H1 (cell line): ENCODE data around the gene RAPGEF6. TPM values are rescaled to one million over a fixed set of nuclear protein-coding genes. Genes with fewer than 3 reads are reported as not detected.

Experiments used
- CTCF ChIA-PET: fragments of 300-600 bp; sonication (Branson Sonifier 250); formaldehyde crosslinking; loops from one replicate; lab custom pipeline; 2021; ENCODE audit not compliant: partially characterized antibody; lab: Charles Lee
- POLR2A ChIA-PET: fragments of 300-600 bp; sonication (Branson Sonifier 250); formaldehyde crosslinking; loops from one replicate; lab custom pipeline; 2021; ENCODE audit warnings: inconsistent platforms; ENCODE audit not compliant: partially characterized antibody; lab: Charles Lee
- DNase-seq, 2 experiments: peaks; one replicate each; pipeline versions ENCODE4 v3.0.0 to v3.0.0-alpha.2; 2010 to 2022; ENCODE audit warnings: low spot score in 2 of 2, low read depth in 1 of 2, mixed read lengths in 1 of 2
- FAIRE-seq: peaks from 2 replicates; lab custom pipeline; 2011; peaks lifted over from hg19 to GRCh38; lab: Jason Lieb, UNC
- H2AFZ ChIP-seq: 2 replicates; pipeline ENCODE4 v1.8.1; 2012; ENCODE audit warnings: low read length, inconsistent platforms
- H2AK5ac ChIP-seq: 2 replicates; pipeline ENCODE4 v1.6.1; 2013; ENCODE audit warnings: low read depth, low read length
- H2BK120ac ChIP-seq: replicated peaks from 2 replicates; pipeline ENCODE3; 2013; ENCODE audit warnings: low read depth, low read length, inconsistent platforms
- H2BK12ac ChIP-seq: 2 replicates; pipeline ENCODE4 v1.6.1; 2013; ENCODE audit warnings: low read depth, low read length
- H2BK15ac ChIP-seq: 2 replicates; pipeline ENCODE4 v1.6.1; 2013; ENCODE audit warnings: low read length
- H2BK20ac ChIP-seq: 2 replicates; pipeline ENCODE4 v1.6.1; 2013; ENCODE audit warnings: low read length
- H2BK5ac ChIP-seq: 2 replicates; pipeline ENCODE4 v1.6.1; 2013; ENCODE audit warnings: low read depth, low read length
- H3K14ac ChIP-seq: 2 replicates; pipeline ENCODE4 v1.6.1; 2013; ENCODE audit warnings: inconsistent platforms; ENCODE audit not compliant: insufficient read length
- H3K18ac ChIP-seq: 2 replicates; pipeline ENCODE4 v1.6.1; 2013; ENCODE audit warnings: low read length; ENCODE audit errors: extremely low read depth
- H3K23ac ChIP-seq: 2 replicates; pipeline ENCODE4 v1.6.1; 2013; ENCODE audit warnings: inconsistent platforms; ENCODE audit not compliant: insufficient read length
- H3K23me2 ChIP-seq: 2 replicates; pipeline ENCODE4 v1.6.1; 2013; ENCODE audit warnings: low read depth, low read length
- H3K27ac ChIP-seq: 2 replicates; pipeline ENCODE4 v1.6.1; 2011; ENCODE audit warnings: low read depth, low read length, inconsistent platforms
- H3K27me3 ChIP-seq, 4 experiments: replicated peaks in 1 of 4; 1 replicate in 1 of 4; 2 replicates in 3 of 4; pipeline versions ENCODE4 v1.6.1 to v1.8.1; 2011 to 2013; ENCODE audit warnings: low read length in 3 of 4, mild to moderate bottlenecking in 3 of 4, inconsistent platforms in 2 of 4, mixed read lengths in 2 of 4, moderate library complexity in 1 of 4; ENCODE audit not compliant: control insufficient read depth in 3 of 4, insufficient read depth in 3 of 4; ENCODE audit errors: extremely low read depth in 1 of 4
- H3K36me3 ChIP-seq, 4 experiments: 2 replicates each; pipeline versions ENCODE4 v1.6.1 to v1.8.1; 2011 to 2013; ENCODE audit warnings: mild to moderate bottlenecking in 4 of 4, low read length in 3 of 4, moderate library complexity in 2 of 4, control low read depth in 1 of 4, inconsistent platforms in 1 of 4; ENCODE audit not compliant: insufficient read depth in 4 of 4, control insufficient read depth in 2 of 4
- H3K4ac ChIP-seq: replicated peaks from 2 replicates; pipeline ENCODE3; 2013; ENCODE audit warnings: low read length, low read depth, mixed read lengths, inconsistent platforms; ENCODE audit not compliant: insufficient read length
- H3K4me1 ChIP-seq, 4 experiments: replicated peaks in 1 of 4; 1 replicate in 1 of 4; 2 replicates in 3 of 4; pipeline versions ENCODE4 v1.6.1 to v1.8.1; 2011 to 2013; ENCODE audit warnings: low read length in 3 of 4, inconsistent platforms in 2 of 4, mixed read lengths in 1 of 4; ENCODE audit not compliant: insufficient read depth in 4 of 4, control insufficient read depth in 3 of 4
- H3K4me2 ChIP-seq, 2 experiments: 2 replicates each; pipeline versions ENCODE4 v1.6.1 to v1.8.1; 2011 to 2013; ENCODE audit warnings: low read depth in 2 of 2, low read length in 2 of 2, control low read depth in 1 of 2, inconsistent platforms in 1 of 2, mild to moderate bottlenecking in 1 of 2; ENCODE audit not compliant: insufficient read depth in 1 of 2
- H3K4me3 ChIP-seq, 4 experiments: fragments of 200-600, 300-600 bp in 1 of 4; sonication (generic), shearing (Covaris generic), sonication (Bioruptor Twin) in 1 of 4; 2 replicates each; pipeline versions ENCODE4 v1.5.1 to v1.8.1; 2011 to 2016; ENCODE audit warnings: low read length in 4 of 4, low read depth in 3 of 4, control low read depth in 2 of 4, inconsistent platforms in 2 of 4, mild to moderate bottlenecking in 2 of 4, mixed read lengths in 1 of 4, moderate library complexity in 1 of 4; ENCODE audit not compliant: insufficient read depth in 2 of 4; ENCODE audit errors: extremely low read depth in 1 of 4
- H3K56ac ChIP-seq: replicated peaks from 2 replicates; pipeline ENCODE3; 2013; ENCODE audit warnings: low read depth, mild to moderate bottlenecking, mixed read lengths, low read length, inconsistent platforms; ENCODE audit not compliant: insufficient read length
- H3K79me1 ChIP-seq: 2 replicates; pipeline ENCODE4 v1.6.1; 2013; ENCODE audit warnings: low read depth, low read length, control low read depth
- H3K79me2 ChIP-seq, 2 experiments: 2 replicates each; pipeline versions ENCODE4 v1.6.1 to v1.8.1; 2012 to 2013; ENCODE audit warnings: low read length in 2 of 2, mild to moderate bottlenecking in 2 of 2, inconsistent platforms in 1 of 2; ENCODE audit not compliant: insufficient read depth in 2 of 2, control insufficient read depth in 1 of 2
- H3K9ac ChIP-seq, 4 experiments: replicated peaks in 1 of 4; 1 replicate in 1 of 4; 2 replicates in 3 of 4; pipeline versions ENCODE4 v1.6.1 to v1.8.1; 2011 to 2013; ENCODE audit warnings: low read depth in 3 of 4, low read length in 3 of 4, control low read depth in 2 of 4, mild to moderate bottlenecking in 2 of 4, moderate library complexity in 2 of 4, inconsistent platforms in 1 of 4; ENCODE audit errors: extremely low read depth in 1 of 4
- H3K9me3 ChIP-seq, 2 experiments: 2 replicates each; pipeline versions ENCODE4 v1.6.1 to v1.8.1; 2012 to 2013; ENCODE audit warnings: mild to moderate bottlenecking in 2 of 2, moderate library complexity in 2 of 2, control low read depth in 1 of 2, inconsistent platforms in 1 of 2, low read depth in 1 of 2, low read length in 1 of 2, mixed read lengths in 1 of 2; ENCODE audit not compliant: insufficient read depth in 2 of 2
- H4K20me1 ChIP-seq, 2 experiments: replicated peaks in 1 of 2; 2 replicates each; pipeline versions ENCODE3 to v1.8.1; 2011 to 2013; ENCODE audit warnings: inconsistent platforms in 2 of 2, low read length in 2 of 2, mild to moderate bottlenecking in 1 of 2; ENCODE audit not compliant: insufficient read depth in 2 of 2, control insufficient read depth in 1 of 2
- H4K5ac ChIP-seq: 2 replicates; pipeline ENCODE4 v1.6.1; 2013; ENCODE audit warnings: low read length, low read depth, mixed read lengths, inconsistent platforms; ENCODE audit not compliant: insufficient read length
- H4K8ac ChIP-seq: 2 replicates; pipeline ENCODE4 v1.8.0; 2013; ENCODE audit warnings: mild to moderate bottlenecking, moderate library complexity, low read length, inconsistent platforms; ENCODE audit not compliant: insufficient read depth; ENCODE audit errors: extremely low read depth
- H4K91ac ChIP-seq: replicated peaks from 2 replicates; pipeline ENCODE3; 2013; ENCODE audit warnings: low read length, mixed read lengths, inconsistent platforms; ENCODE audit not compliant: insufficient read length
- BACH1 ChIP-seq: IDR thresholded peaks from 2 replicates; pipeline ENCODE4 v1.6.1; 2012; ENCODE audit warnings: low read length, improper control_type of control experiment
- BRCA1 ChIP-seq: IDR thresholded peaks from 2 replicates; pipeline ENCODE4 v1.6.1; 2012; ENCODE audit warnings: low read depth, low read length, improper control_type of control experiment
- JUN ChIP-seq: IDR thresholded peaks from 2 replicates; pipeline ENCODE4 v1.6.1; 2011; ENCODE audit warnings: low read depth, mild to moderate bottlenecking, improper control_type of control experiment, low read length
- JUND ChIP-seq: IDR thresholded peaks from 2 replicates; pipeline ENCODE4 v1.6.1; 2011; ENCODE audit warnings: mild to moderate bottlenecking, improper control_type of control experiment, low read length
- KDM5A ChIP-seq: fragments of 200-600 bp; IDR thresholded peaks from 2 replicates; pipeline ENCODE4 v1.7.1; 2012; ENCODE audit warnings: mild to moderate bottlenecking, low read length, inconsistent platforms, mixed read lengths
- RAD21 ChIP-seq, 2 experiments: IDR thresholded peaks in 1 of 2; conservative IDR thresholded peaks in 1 of 2; 2 replicates each; pipeline ENCODE4 v1.6.1; 2011; ENCODE audit warnings: low read depth in 2 of 2, low read length in 2 of 2, improper control_type of control experiment in 1 of 2, inconsistent platforms in 1 of 2, mild to moderate bottlenecking in 1 of 2, moderate library complexity in 1 of 2
- RBBP5 ChIP-seq: IDR thresholded peaks from 2 replicates; pipeline ENCODE4 v1.7.1; 2012; ENCODE audit warnings: low read depth, mild to moderate bottlenecking, inconsistent platforms, low read length, moderate library complexity, borderline replicate concordance
- RXRA ChIP-seq: IDR thresholded peaks from 2 replicates; pipeline ENCODE4 v1.6.1; 2011; ENCODE audit warnings: low read depth, mild to moderate bottlenecking, low read length, moderate library complexity; ENCODE audit not compliant: insufficient read depth
- SP1 ChIP-seq: IDR thresholded peaks from 2 replicates; pipeline ENCODE4 v1.6.1; 2011; ENCODE audit warnings: low read depth, low read length
- SP2 ChIP-seq: IDR thresholded peaks from 2 replicates; pipeline ENCODE4 v1.6.1; 2012; ENCODE audit warnings: mild to moderate bottlenecking, low read length, inconsistent platforms
- TEAD4 ChIP-seq: IDR thresholded peaks from 2 replicates; pipeline ENCODE4 v1.6.1; 2012; ENCODE audit warnings: low read depth, low read length, inconsistent platforms, mixed read lengths
- WGBS, 2 experiments: shearing (Covaris generic) in 1 of 2; methylation state at CpG; one replicate each; pipeline versions ENCODE4 v1.1.6 to v1.1.7; 2013 to 2015; ENCODE audit warnings: low lambda C conversion rate in 2 of 2, mixed read lengths in 2 of 2, inconsistent platforms in 1 of 2, low coverage in 1 of 2, missing lambda C conversion rate in 1 of 2; ENCODE audit not compliant: insufficient replicate concordance in 2 of 2, insufficient coverage in 1 of 2, insufficient read length in 1 of 2; ENCODE audit errors: extremely low coverage in 1 of 2, missing lambda C conversion rate in 1 of 2; 5-methylcytosine and 5-hydroxymethylcytosine counted together
- polyA plus RNA-seq, 7 experiments: library from polyadenylated mRNA; depleted of rRNA in 3 of 7; stranded (reverse) in 5 of 7; unstranded in 2 of 7; fragments of >200 nt in 5 of 7; fragments of 200-250 nt in 2 of 7; gene quantifications; 1 replicate in 5 of 7; 2 replicates in 1 of 7; 4 replicates in 1 of 7; pipeline versions ENCODE4 v1.2.1 to v1.2.3, GENCODE V29; 2011 to 2013; ENCODE audit warnings: missing spikeins in 2 of 7, mixed read lengths in 2 of 7
- total RNA-seq: library from RNA; stranded (reverse); fragmentation: NEBNext Ultra II Directional; extraction: Animal tissue kit (Norgen Biotek cat#: 25700); gene quantifications from 2 replicates; pipeline ENCODE4 v1.2.1, GENCODE V29; 2021
- TF ChIP-seq, protein P1 (sequence below): IDR thresholded peaks from 2 replicates; pipeline ENCODE4 v1.6.1; 2012; ENCODE audit warnings: low read length, inconsistent platforms

The RAPGEF6 gene
- total and polyA plus RNA-seq, 2 of the 8 experiments (the other 6 are each of a cell fraction or from before 2014, with no cell fraction given) = 4.8 to 20.0 TPM

DNA sequence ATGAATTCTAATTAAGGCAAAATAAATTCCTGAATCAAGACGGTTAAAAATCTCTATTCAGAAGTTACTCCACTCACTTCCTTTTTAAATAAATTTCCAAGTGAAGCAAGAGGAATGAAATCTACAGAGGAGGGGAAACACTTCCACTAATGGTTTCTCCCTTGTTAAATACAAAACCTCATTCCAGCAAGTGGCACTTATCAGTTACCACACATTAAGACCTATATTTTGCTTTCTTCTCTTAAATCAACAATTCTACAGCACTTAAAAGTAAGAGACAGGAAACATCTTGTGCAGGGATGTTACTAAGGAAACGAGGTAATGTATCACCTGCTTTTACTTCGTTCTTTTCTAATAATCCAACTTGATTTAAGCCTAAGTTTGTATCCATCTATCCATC, 172.6 kb downstream of the RAPGEF6 start:
- Histone ChIP-seq H3K23ac (no peak overlapping the region), H3K18ac (no peak overlapping the region), H3K23me2 (no peaks in the 10 kb centered on the region), H3K27ac (no peak overlapping the region)
- no peak for FAIRE-seq
- POLR2A ChIA-PET = no interaction called here
- TF ChIP-seq SP1 = no peak
- TF ChIP-seq RBBP5 = no peak
- no peak for TF ChIP-seq SP2
- no peak for TF ChIP-seq BRCA1
- no peak for TF ChIP-seq JUN
- no peak for TF ChIP-seq KDM5A
- no peak for TF ChIP-seq RXRA
- TF ChIP-seq RAD21 (IDR thresholded peaks at IDR 0.05 in 1 of 2, conservative IDR thresholded peaks at IDR 0.05 in 1 of 2; ENCODE audit: low read depth in 2 of 2, low read length in 2 of 2) = no peak
- TF ChIP-seq, protein P1, sequence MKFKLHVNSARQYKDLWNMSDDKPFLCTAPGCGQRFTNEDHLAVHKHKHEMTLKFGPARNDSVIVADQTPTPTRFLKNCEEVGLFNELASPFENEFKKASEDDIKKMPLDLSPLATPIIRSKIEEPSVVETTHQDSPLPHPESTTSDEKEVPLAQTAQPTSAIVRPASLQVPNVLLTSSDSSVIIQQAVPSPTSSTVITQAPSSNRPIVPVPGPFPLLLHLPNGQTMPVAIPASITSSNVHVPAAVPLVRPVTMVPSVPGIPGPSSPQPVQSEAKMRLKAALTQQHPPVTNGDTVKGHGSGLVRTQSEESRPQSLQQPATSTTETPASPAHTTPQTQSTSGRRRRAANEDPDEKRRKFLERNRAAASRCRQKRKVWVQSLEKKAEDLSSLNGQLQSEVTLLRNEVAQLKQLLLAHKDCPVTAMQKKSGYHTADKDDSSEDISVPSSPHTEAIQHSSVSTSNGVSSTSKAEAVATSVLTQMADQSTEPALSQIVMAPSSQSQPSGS = no peak
- no peak for TF ChIP-seq TEAD4
- no peak for TF ChIP-seq BACH1
- no peak for TF ChIP-seq JUND
- TF ChIP-seq, all 59 proteins: peak for 0
- Histone ChIP-seq H3K27me3 (no peaks in the 10 kb centered on the region), H4K8ac (no peak overlapping the region), H2BK5ac (no peak overlapping the region), H3K4me3 (no peak overlapping the region), H4K91ac (no peak overlapping the region), H2AFZ (no peak overlapping the region), H4K20me1 (no peaks in the 10 kb centered on the region), H2BK20ac (no peak overlapping the region), H3K4me2 (no peak overlapping the region), H3K4me1 (no peaks in the 10 kb centered on the region), H3K56ac (no peak overlapping the region), H3K79me1 (no peaks in the 10 kb centered on the region), H2BK120ac (no peak overlapping the region), H2BK15ac (no peak overlapping the region), H3K4ac (no peak overlapping the region), H3K36me3 (peaks cover 0 to 7% (median 3%) of the 10 kb centered on the region in 4 experiments; a peak in 4 of 8 replicates), H4K5ac (no peak overlapping the region), H3K9ac (no peak overlapping the region), H2BK12ac (no peak overlapping the region), H2AK5ac (no peak overlapping the region), H3K9me3 (no peaks in the 10 kb centered on the region), H3K79me2 (no peaks in the 10 kb centered on the region), H3K14ac (no peak overlapping the region)
- no peak for DNase-seq
- CTCF ChIA-PET = interaction anchor here (0.8 kb wide), 1 partner anchor 8 kb away, joined by 3 read pairs; no protein-coding TSS in a partner anchor
- WGBS, 2 experiments = 92% methylated on average over 3 of the region's 3 CpGs; no CpG with 5 or more reads in 1 of the 2 experiments
